ENCODE measurements around the gene TLNRD1. TPM values are rescaled to one million over a fixed set of nuclear protein-coding genes. Genes with fewer than 3 reads are reported as not detected.

The TLNRD1 gene
- total RNA-seq, 4 donors from 2014 or later: 15.4 to 25.6 (median 19.5) TPM

GRCh38 chr15:81049835-81050234, 49.1 kb downstream of the TLNRD1 start:
- TF ChIP-seq POLR2A (IDR thresholded peaks at IDR 0.05) (no peak), CTCF (IDR thresholded peaks at IDR 0.05) (no peak)
- no peaks in the 10 kb centered on the region for H3K36me3 ChIP-seq
- no peaks in the 10 kb centered on the region for H3K27me3 ChIP-seq
- H3K4me1 ChIP-seq: no peaks in the 10 kb centered on the region
- no peaks in the 10 kb centered on the region for H3K9me3 ChIP-seq
- DNase-seq: no peak
- H3K4me3 ChIP-seq: no peak overlapping the region
- no peak overlapping the region for H3K27ac ChIP-seq

- Histone ChIP-seq H3K9me3 (no peaks in the 10 kb centered on the region), H3K4me1 (no peaks in the 10 kb centered on the region), H3K27me3 (no peaks in the 10 kb centered on the region), H3K4me3 (no peak overlapping the region), H3K36me3 (no peaks in the 10 kb centered on the region), H3K27ac (no peak overlapping the region)
- TF ChIP-seq CTCF (IDR thresholded peaks at IDR 0.05) (no peak), POLR2A (IDR thresholded peaks at IDR 0.05) (no peak)
- DNase-seq: no peak
Observed at GRCh38 chr15:81050259-81050658, 49.5 kb downstream of the TLNRD1 start.

GRCh38 chr15:81050805-81051204, 50.1 kb downstream of the TLNRD1 start:
- no peak for DNase-seq
- Histone ChIP-seq H3K9me3 (no peaks in the 10 kb centered on the region), H3K36me3 (no peaks in the 10 kb centered on the region), H3K27ac (no peak overlapping the region), H3K4me1 (no peaks in the 10 kb centered on the region), H3K4me3 (no peak overlapping the region), H3K27me3 (no peaks in the 10 kb centered on the region)
- TF ChIP-seq POLR2A (IDR thresholded peaks at IDR 0.05) (no peak), CTCF (IDR thresholded peaks at IDR 0.05) (no peak)

- no peaks in the 10 kb centered on the region for H3K27me3 ChIP-seq
- H3K4me3 ChIP-seq: no peak overlapping the region
- no peaks in the 10 kb centered on the region for H3K36me3 ChIP-seq
- H3K27ac ChIP-seq: no peak overlapping the region
- DNase-seq: no peak
- H3K4me1 ChIP-seq: no peaks in the 10 kb centered on the region
- TF ChIP-seq CTCF (IDR thresholded peaks at IDR 0.05) (no peak), POLR2A (IDR thresholded peaks at IDR 0.05) (no peak)
- no peaks in the 10 kb centered on the region for H3K9me3 ChIP-seq
Observed at GRCh38 chr15:81052046-81052445, 51.3 kb downstream of the TLNRD1 start.

- TF ChIP-seq CTCF (IDR thresholded peaks at IDR 0.05) (no peak), POLR2A (IDR thresholded peaks at IDR 0.05) (no peak)
Observed at GRCh38 chr15:81053621-81054020, 52.9 kb downstream of the TLNRD1 start.

GRCh38 chr15:81054236-81054635, 53.5 kb downstream of the TLNRD1 start:
- no peak for DNase-seq
- Histone ChIP-seq H3K27me3 (no peaks in the 10 kb centered on the region), H3K9me3 (no peaks in the 10 kb centered on the region), H3K36me3 (no peaks in the 10 kb centered on the region), H3K4me1 (no peaks in the 10 kb centered on the region), H3K27ac (no peak overlapping the region), H3K4me3 (no peak overlapping the region)
- TF ChIP-seq POLR2A (IDR thresholded peaks at IDR 0.05) (no peak), CTCF (IDR thresholded peaks at IDR 0.05) (no peak)

More at GRCh38 chr15:81053621-81054020, 52.9 kb downstream of the TLNRD1 start:
- Histone ChIP-seq H3K27ac (no peak overlapping the region), H3K27me3 (no peaks in the 10 kb centered on the region), H3K4me1 (no peaks in the 10 kb centered on the region), H3K4me3 (no peak overlapping the region), H3K9me3 (no peaks in the 10 kb centered on the region), H3K36me3 (no peaks in the 10 kb centered on the region)
- DNase-seq: no peak
